ENCODE results near the gene ZNF839.

- TF ChIP-seq POLR2AphosphoS5 (IDR thresholded peaks at IDR 0.05) (no peak), POLR2A (IDR thresholded peaks at IDR 0.05) (no peak), CTCF (IDR thresholded peaks at IDR 0.05) (no peak)
These were observed 40.3 kb upstream of the ZNF839 start for GRCh38 chr14:102279282-102279681.

Measured in breast epithelium (tissue), 3 donors.